ENCODE data around the gene MIOS.

DNA sequence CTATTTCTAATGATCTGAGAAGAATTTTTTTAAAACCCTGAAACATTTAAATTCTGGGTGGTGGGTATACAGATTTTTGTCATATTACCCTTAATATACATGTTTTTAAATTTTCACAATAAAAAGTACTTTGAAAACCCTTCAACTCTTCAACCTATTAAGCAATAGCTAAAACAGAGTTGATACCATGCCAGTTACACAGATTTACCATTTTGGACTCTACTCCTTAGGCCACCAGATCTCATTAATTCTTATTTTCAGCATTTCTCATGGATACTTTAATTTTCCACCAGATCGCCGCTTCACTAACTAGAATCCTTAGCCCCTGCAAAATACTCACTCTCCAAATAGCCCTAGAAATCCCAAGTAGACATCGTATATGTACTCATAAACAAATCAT, 18.3 kb upstream of the MIOS start:
- no peak for TF ChIP-seq POLR2A (IDR thresholded peaks at IDR 0.05)
- no peak for TF ChIP-seq CTCF (IDR thresholded peaks at IDR 0.05)
